HG02623 (cell line): Measurements from ENCODE around the gene CTNNA2.

Experiments
- ATAC-seq: cut with Tn5 transposase; IDR thresholded peaks from one replicate; pipeline ENCODE4 v1.9.1; 2021; ENCODE audit warnings: moderate library complexity; ENCODE audit not compliant: unreplicated experiment

CTNNA2 gene

GRCh38 chr2:80302314-80303005 lies 789.6 kb downstream of the CTNNA2 start:
- ATAC-seq: no peak

GRCh38 chr2:80303006-80303908 lies 790.4 kb downstream of the CTNNA2 start:
- ATAC-seq: no peak

- no peak for ATAC-seq
Measured at GRCh38 chr2:80303909-80304837, 791.3 kb downstream of the CTNNA2 start, which contains the start of gene LRRTM1. Gene LRRTM1, minus strand, starts transcription at chr2:80304752. Its CDS starts 933 bp downstream, at chr2:80303819.

GRCh38 chr2:80311304-80311703 lies 798.5 kb downstream of the CTNNA2 start:
- ATAC-seq: no peak

GRCh38 chr2:80312282-80312839 lies 799.5 kb downstream of the CTNNA2 start:
- ATAC-seq: no peak

- no peak for ATAC-seq
Measured at GRCh38 chr2:80322311-80322920, 809.6 kb downstream of the CTNNA2 start.

- no peak for ATAC-seq
Measured at GRCh38 chr2:80322958-80323357, 810.1 kb downstream of the CTNNA2 start.

- no peak for ATAC-seq
Measured at GRCh38 chr2:80323610-80324009, 810.8 kb downstream of the CTNNA2 start.

GRCh38 chr2:80324525-80324924 lies 811.7 kb downstream of the CTNNA2 start:
- no peak for ATAC-seq

GRCh38 chr2:80326214-80326613 lies 813.4 kb downstream of the CTNNA2 start:
- no peak for ATAC-seq

GRCh38 chr2:80326861-80327260 lies 814.0 kb downstream of the CTNNA2 start:
- no peak for ATAC-seq

- no peak for ATAC-seq
Measured at GRCh38 chr2:80328159-80328571, 815.3 kb downstream of the CTNNA2 start.

GRCh38 chr2:80329491-80329890 lies 816.6 kb downstream of the CTNNA2 start:
- no peak for ATAC-seq

- no peak for ATAC-seq
Measured at GRCh38 chr2:80330527-80331450, 817.9 kb downstream of the CTNNA2 start.

- no peak for ATAC-seq
Measured at GRCh38 chr2:80333886-80334285, 821.0 kb downstream of the CTNNA2 start.

- ATAC-seq: no peak
Measured at GRCh38 chr2:80335411-80335810, 822.6 kb downstream of the CTNNA2 start.

GRCh38 chr2:80338794-80339193 lies 825.9 kb downstream of the CTNNA2 start:
- ATAC-seq: no peak

GRCh38 chr2:80340022-80340421 lies 827.2 kb downstream of the CTNNA2 start:
- ATAC-seq: no peak

- no peak for ATAC-seq
Measured at GRCh38 chr2:80348078-80348477, 835.2 kb downstream of the CTNNA2 start.
